ENCODE measurements around the gene MRPL43.

MRPL43 gene

GRCh38 chr10:100962351-100963080 lies 24.8 kb downstream of the MRPL43 start:
- DNase-seq: no peak

- no peak for DNase-seq
Observed at GRCh38 chr10:100960251-100960650, 27.0 kb downstream of the MRPL43 start.

- no peak for DNase-seq
Observed at GRCh38 chr10:100948916-100949315, 38.4 kb downstream of the MRPL43 start.

- no peak for DNase-seq
Observed at GRCh38 chr10:100945754-100946153, 41.5 kb downstream of the MRPL43 start.

GRCh38 chr10:100943508-100943907 lies 43.8 kb downstream of the MRPL43 start:
- DNase-seq: no peak

- DNase-seq: no peak
Observed at GRCh38 chr10:100942229-100942628, 45.1 kb downstream of the MRPL43 start.

GRCh38 chr10:100939763-100940344 lies 47.4 kb downstream of the MRPL43 start:
- DNase-seq: no peak

All from NK-92 treated with Interleukin-12 subunit alpha and Interleukin-12 subunit beta, amount 100 ng/mL, for 24 hours (cell line).